K562 (cell line): ENCODE results near the gene CPNE8.

ENCODE experiments used
- NCOA2 ChIP-seq, 2 experiments: fragments of 450-650 bp; IDR thresholded peaks; 2 replicates each; pipeline ENCODE4 v1.6.1; 2018; ENCODE audit warnings: mild to moderate bottlenecking in 2 of 2, moderate library complexity in 1 of 2; ENCODE audit not compliant: partially characterized antibody in 2 of 2
- NFIC ChIP-seq: fragments of 450-650 bp; IDR thresholded peaks from 2 replicates; pipeline ENCODE4 v1.6.1; 2017; ENCODE audit warnings: mild to moderate bottlenecking, inconsistent platforms
- NR2C1 ChIP-seq, 2 experiments: fragments of 450-650 bp; IDR thresholded peaks; 2 replicates each; pipeline ENCODE4 v1.6.1; 2017; ENCODE audit warnings: mild to moderate bottlenecking in 2 of 2, antibody characterized with exemption in 1 of 2, inconsistent platforms in 1 of 2, missing compliant biosample characterization in 1 of 2, missing genetic modification characterization in 1 of 2
- NR2C2 ChIP-seq, 2 experiments: fragments of 200-800 bp in 1 of 2; sonication (Bioruptor generic) in 1 of 2; sonication (generic) in 1 of 2; formaldehyde crosslinking in 1 of 2; IDR thresholded peaks; 2 replicates each; pipeline versions ENCODE4 v1.6.1 to v1.8.0; 2016 to 2022; ENCODE audit warnings: mild to moderate bottlenecking in 1 of 2, missing compliant biosample characterization in 1 of 2, missing genetic modification characterization in 1 of 2, missing genetic modification reagents in 1 of 2
- RAD21 ChIP-seq, 2 experiments: fragments of 250-450 bp in 1 of 2; fragments of 450-650 bp in 1 of 2; sonication (Bioruptor Pico) in 1 of 2; formaldehyde crosslinking in 1 of 2; IDR thresholded peaks in 1 of 2; conservative IDR thresholded peaks in 1 of 2; 2 replicates each; pipeline versions ENCODE4 v1.4.0 to v1.8.0; 2020 to 2022; ENCODE audit warnings: mild to moderate bottlenecking in 2 of 2, moderate library complexity in 1 of 2
- SIN3A ChIP-seq, 2 experiments: fragments of 150-350 bp in 1 of 2; IDR thresholded peaks; 2 replicates each; pipeline ENCODE4 v1.6.1; 2011 to 2016; ENCODE audit warnings: borderline replicate concordance in 2 of 2, low read depth in 2 of 2, low read length in 2 of 2, mild to moderate bottlenecking in 2 of 2, moderate library complexity in 2 of 2; ENCODE audit not compliant: control insufficient read depth in 1 of 2
- ZBTB8A ChIP-seq: fragments of 450-650 bp; IDR thresholded peaks from 2 replicates; pipeline ENCODE4 v1.6.1; 2018; ENCODE audit warnings: mild to moderate bottlenecking, moderate library complexity; ENCODE audit not compliant: partially characterized antibody
- ZC3H11A ChIP-seq: IDR thresholded peaks from 2 replicates; pipeline ENCODE4 v1.6.1; 2012; ENCODE audit warnings: low read depth, low read length, improper control_type of control experiment
- ZKSCAN1 ChIP-seq: fragments of 150-350 bp; IDR thresholded peaks from 2 replicates; pipeline ENCODE4 v1.6.1; 2016; ENCODE audit warnings: low read depth, low read length
- ZNF140 ChIP-seq: fragments of 250-450 bp; sonication (Bioruptor Pico); IDR thresholded peaks from 2 replicates; pipeline ENCODE4 v1.8.0; 2021; ENCODE audit warnings: moderate library complexity, mild to moderate bottlenecking, inconsistent platforms
- TF ChIP-seq, protein P1 (sequence below): fragments of 250-450 bp; sonication (Bioruptor Pico); IDR thresholded peaks from 2 replicates; pipeline ENCODE4 v1.5.0; 2020; ENCODE audit warnings: mild to moderate bottlenecking, borderline replicate concordance
- TF ChIP-seq, protein P2 (sequence below), 3 experiments: IDR thresholded peaks in 2 of 3; conservative IDR thresholded peaks in 1 of 3; 2 replicates each; pipeline ENCODE4 v1.5.1; 2011 to 2012; ENCODE audit warnings: low read length in 3 of 3, mild to moderate bottlenecking in 3 of 3, control low read depth in 2 of 3, improper control_type of control experiment in 1 of 3, inconsistent platforms in 1 of 3, low read depth in 1 of 3, mixed read lengths in 1 of 3, moderate library complexity in 1 of 3; ENCODE audit not compliant: insufficient read depth in 2 of 3
- TF ChIP-seq, protein P3 (sequence below): sonication (generic); formaldehyde crosslinking; IDR thresholded peaks from 2 replicates; pipeline ENCODE4 v1.8.0; 2023; ENCODE audit warnings: mild to moderate bottlenecking, missing genetic modification reagents
- TF ChIP-seq, protein P4 (sequence below): fragments of 450-650 bp; conservative IDR thresholded peaks from 2 replicates; pipeline ENCODE4 v1.6.1; 2016; ENCODE audit warnings: missing genetic modification characterization, low read depth, mild to moderate bottlenecking, missing compliant biosample characterization, moderate library complexity

DNA sequence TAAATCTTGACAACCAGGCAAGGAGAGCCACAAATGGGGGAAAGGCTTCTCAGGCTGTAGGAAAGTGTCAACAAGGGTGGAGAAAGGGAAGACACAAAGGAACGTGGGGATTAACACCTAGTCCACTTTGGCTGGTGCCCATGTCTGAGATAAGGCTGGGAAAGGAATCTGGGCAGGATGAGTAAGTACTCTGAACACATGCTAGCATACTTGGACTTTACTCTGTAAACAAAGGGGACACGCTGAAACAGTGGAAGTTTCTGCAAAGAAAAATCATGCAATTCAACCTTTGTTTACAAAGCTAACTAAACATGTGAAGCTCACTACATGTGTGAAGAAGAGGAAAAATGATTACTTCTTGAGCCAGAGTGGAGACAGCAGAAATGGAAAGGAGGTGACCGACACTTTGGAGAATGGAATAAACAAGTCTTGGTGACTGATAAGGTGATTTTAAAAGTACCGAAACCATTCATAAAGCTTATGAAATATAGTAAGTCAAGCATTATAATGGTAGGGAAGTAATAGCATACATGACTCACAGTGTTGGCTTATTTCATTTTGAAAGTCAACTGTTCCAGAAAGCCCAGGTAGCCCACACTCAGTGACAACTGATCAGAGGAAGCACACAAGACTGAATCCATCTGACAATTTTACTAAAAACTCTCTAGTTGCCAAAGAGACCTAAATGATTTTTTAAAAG lies 13.2 kb downstream of the CPNE8 start:
- TF ChIP-seq ZC3H11A (no peak), ZKSCAN1 (no peak), ZBTB8A (no peak), NR2C2 (CRISPR knock-in tag; IDR thresholded peaks at IDR 0.05) (no peak), NR2C2 (tag; IDR thresholded peaks at IDR 0.05) (no peak), SIN3A (IDR thresholded peaks at IDR 0.05; ENCODE audit: borderline replicate concordance in 2 of 2, control insufficient read depth in 1 of 2, low read depth in 2 of 2, low read length in 2 of 2) (no peak), ZNF140 (no peak), NFIC (no peak), NR2C1 (IDR thresholded peaks at IDR 0.05) (no peak), NR2C1 (tag; IDR thresholded peaks at IDR 0.05) (no peak), NCOA2 (IDR thresholded peaks at IDR 0.05; ENCODE audit: partially characterized antibody in 2 of 2) (no peak), RAD21 (CRISPR knock-in tag; conservative IDR thresholded peaks at IDR 0.05 in 1 of 2, IDR thresholded peaks at IDR 0.05 in 1 of 2) (no peak)
- TF ChIP-seq, protein P1, sequence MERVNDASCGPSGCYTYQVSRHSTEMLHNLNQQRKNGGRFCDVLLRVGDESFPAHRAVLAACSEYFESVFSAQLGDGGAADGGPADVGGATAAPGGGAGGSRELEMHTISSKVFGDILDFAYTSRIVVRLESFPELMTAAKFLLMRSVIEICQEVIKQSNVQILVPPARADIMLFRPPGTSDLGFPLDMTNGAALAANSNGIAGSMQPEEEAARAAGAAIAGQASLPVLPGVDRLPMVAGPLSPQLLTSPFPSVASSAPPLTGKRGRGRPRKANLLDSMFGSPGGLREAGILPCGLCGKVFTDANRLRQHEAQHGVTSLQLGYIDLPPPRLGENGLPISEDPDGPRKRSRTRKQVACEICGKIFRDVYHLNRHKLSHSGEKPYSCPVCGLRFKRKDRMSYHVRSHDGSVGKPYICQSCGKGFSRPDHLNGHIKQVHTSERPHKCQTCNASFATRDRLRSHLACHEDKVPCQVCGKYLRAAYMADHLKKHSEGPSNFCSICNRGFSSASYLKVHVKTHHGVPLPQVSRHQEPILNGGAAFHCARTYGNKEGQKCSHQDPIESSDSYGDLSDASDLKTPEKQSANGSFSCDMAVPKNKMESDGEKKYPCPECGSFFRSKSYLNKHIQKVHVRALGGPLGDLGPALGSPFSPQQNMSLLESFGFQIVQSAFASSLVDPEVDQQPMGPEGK (CRISPR knock-in tag) = no peak
- TF ChIP-seq, protein P2, sequence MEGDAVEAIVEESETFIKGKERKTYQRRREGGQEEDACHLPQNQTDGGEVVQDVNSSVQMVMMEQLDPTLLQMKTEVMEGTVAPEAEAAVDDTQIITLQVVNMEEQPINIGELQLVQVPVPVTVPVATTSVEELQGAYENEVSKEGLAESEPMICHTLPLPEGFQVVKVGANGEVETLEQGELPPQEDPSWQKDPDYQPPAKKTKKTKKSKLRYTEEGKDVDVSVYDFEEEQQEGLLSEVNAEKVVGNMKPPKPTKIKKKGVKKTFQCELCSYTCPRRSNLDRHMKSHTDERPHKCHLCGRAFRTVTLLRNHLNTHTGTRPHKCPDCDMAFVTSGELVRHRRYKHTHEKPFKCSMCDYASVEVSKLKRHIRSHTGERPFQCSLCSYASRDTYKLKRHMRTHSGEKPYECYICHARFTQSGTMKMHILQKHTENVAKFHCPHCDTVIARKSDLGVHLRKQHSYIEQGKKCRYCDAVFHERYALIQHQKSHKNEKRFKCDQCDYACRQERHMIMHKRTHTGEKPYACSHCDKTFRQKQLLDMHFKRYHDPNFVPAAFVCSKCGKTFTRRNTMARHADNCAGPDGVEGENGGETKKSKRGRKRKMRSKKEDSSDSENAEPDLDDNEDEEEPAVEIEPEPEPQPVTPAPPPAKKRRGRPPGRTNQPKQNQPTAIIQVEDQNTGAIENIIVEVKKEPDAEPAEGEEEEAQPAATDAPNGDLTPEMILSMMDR (IDR thresholded peaks at IDR 0.05 in 2 of 3, conservative IDR thresholded peaks at IDR 0.05 in 1 of 3; ENCODE audit: insufficient read depth in 2 of 3, low read depth in 1 of 3, low read length in 3 of 3) = no peak
- TF ChIP-seq, protein P3, sequence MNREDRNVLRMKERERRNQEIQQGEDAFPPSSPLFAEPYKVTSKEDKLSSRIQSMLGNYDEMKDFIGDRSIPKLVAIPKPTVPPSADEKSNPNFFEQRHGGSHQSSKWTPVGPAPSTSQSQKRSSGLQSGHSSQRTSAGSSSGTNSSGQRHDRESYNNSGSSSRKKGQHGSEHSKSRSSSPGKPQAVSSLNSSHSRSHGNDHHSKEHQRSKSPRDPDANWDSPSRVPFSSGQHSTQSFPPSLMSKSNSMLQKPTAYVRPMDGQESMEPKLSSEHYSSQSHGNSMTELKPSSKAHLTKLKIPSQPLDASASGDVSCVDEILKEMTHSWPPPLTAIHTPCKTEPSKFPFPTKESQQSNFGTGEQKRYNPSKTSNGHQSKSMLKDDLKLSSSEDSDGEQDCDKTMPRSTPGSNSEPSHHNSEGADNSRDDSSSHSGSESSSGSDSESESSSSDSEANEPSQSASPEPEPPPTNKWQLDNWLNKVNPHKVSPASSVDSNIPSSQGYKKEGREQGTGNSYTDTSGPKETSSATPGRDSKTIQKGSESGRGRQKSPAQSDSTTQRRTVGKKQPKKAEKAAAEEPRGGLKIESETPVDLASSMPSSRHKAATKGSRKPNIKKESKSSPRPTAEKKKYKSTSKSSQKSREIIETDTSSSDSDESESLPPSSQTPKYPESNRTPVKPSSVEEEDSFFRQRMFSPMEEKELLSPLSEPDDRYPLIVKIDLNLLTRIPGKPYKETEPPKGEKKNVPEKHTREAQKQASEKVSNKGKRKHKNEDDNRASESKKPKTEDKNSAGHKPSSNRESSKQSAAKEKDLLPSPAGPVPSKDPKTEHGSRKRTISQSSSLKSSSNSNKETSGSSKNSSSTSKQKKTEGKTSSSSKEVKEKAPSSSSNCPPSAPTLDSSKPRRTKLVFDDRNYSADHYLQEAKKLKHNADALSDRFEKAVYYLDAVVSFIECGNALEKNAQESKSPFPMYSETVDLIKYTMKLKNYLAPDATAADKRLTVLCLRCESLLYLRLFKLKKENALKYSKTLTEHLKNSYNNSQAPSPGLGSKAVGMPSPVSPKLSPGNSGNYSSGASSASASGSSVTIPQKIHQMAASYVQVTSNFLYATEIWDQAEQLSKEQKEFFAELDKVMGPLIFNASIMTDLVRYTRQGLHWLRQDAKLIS (CRISPR knock-in tag) = no peak
- TF ChIP-seq, protein P4, sequence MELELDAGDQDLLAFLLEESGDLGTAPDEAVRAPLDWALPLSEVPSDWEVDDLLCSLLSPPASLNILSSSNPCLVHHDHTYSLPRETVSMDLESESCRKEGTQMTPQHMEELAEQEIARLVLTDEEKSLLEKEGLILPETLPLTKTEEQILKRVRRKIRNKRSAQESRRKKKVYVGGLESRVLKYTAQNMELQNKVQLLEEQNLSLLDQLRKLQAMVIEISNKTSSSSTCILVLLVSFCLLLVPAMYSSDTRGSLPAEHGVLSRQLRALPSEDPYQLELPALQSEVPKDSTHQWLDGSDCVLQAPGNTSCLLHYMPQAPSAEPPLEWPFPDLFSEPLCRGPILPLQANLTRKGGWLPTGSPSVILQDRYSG (tag) = no peak
